HFFc6 (cell line): ENCODE results near the gene ABCG5. TPM values are rescaled to one million over a fixed set of nuclear protein-coding genes. Genes with fewer than 3 reads are reported as not detected.

Experiments
- DNase-seq: peaks from one replicate; pipeline ENCODE4 v3.0.0-alpha.2; 2018
- H3K27ac Mint-ChIP-seq: 2 replicates; pipeline ENCODE4 v1.8.0; 2020; ENCODE audit warnings: mild to moderate bottlenecking, mixed read lengths
- H3K27me3 Mint-ChIP-seq: 2 replicates; pipeline ENCODE4 v1.8.0; 2021; ENCODE audit warnings: mild to moderate bottlenecking, moderate library complexity, mixed read lengths; ENCODE audit not compliant: insufficient read depth
- H3K36me3 Mint-ChIP-seq: 2 replicates; pipeline ENCODE4 v1.8.0; 2021; ENCODE audit warnings: low read depth, mixed read lengths
- H3K4me1 Mint-ChIP-seq: 2 replicates; pipeline ENCODE4 v1.8.0; 2020; ENCODE audit warnings: low read depth, mixed read lengths
- H3K4me3 Mint-ChIP-seq: 2 replicates; pipeline ENCODE4 v1.8.0; 2020; ENCODE audit warnings: mild to moderate bottlenecking, moderate library complexity, mixed read lengths
- H3K9me3 Mint-ChIP-seq: 2 replicates; pipeline ENCODE4 v1.8.0; 2020; ENCODE audit warnings: mild to moderate bottlenecking, mixed read lengths
- total RNA-seq, 6 experiments: library from RNA; stranded (reverse); fragmentation: NEBNext Ultra II Directional; extraction: Animal tissue kit (Norgen Biotek cat#: 25700); gene quantifications; 2 replicates in 1 of 6; 3 replicates in 5 of 6; pipeline ENCODE4 v1.2.3, GENCODE V29; 2021
- TF ChIP-seq, protein P1 (sequence below): fragments of 200-600 bp; sonication (generic); IDR thresholded peaks from 2 replicates; pipeline ENCODE4 v1.5.0; 2021; ENCODE audit warnings: antibody characterized with exemption, mild to moderate bottlenecking

The ABCG5 gene
- total RNA-seq, 6 experiments from 2014 or later, result not detected

DNA sequence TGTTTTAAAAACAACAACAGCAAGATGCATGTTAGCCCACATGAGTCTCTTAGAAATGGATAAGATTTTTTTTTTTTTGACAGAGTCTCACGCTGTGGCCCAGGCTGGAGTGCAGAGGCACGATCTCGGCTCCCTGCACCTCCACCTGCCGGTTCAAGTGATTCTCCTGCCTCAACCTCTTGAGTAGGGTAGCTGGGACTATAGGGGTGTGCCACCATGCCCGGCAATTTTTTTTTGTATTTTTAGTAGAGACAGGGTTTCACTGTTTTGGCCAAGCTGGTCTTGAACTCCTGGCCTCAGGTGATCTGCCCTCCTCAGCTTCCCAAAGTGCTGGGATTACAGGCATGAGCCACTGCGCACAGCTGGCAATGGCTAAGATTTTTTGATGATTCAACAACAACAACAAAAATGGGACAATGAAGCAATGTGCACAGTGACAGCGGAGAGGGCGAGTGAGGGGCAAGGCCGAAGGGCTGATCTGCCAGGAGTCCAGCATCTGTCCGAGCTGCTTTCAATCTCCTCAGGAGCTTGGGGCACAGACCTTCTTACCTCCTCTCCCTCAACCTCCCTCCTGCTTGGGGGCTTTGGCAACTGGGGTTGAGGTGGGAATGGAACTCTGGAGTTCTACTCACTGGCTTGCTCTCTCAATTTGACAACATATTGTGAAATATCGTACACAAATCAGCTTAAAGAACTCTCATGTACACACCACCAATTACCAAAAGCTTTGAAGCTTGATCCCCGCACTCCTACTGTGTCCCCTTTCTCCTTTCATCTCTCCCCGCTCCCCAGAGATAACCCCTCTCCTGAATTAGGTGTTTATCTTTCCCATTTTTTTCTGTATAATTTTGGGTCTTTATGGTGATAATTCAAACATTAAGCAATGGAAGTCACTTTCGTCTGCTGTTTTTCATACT is 3.6 kb upstream of the ABCG5 start:
- TF ChIP-seq, protein P1, sequence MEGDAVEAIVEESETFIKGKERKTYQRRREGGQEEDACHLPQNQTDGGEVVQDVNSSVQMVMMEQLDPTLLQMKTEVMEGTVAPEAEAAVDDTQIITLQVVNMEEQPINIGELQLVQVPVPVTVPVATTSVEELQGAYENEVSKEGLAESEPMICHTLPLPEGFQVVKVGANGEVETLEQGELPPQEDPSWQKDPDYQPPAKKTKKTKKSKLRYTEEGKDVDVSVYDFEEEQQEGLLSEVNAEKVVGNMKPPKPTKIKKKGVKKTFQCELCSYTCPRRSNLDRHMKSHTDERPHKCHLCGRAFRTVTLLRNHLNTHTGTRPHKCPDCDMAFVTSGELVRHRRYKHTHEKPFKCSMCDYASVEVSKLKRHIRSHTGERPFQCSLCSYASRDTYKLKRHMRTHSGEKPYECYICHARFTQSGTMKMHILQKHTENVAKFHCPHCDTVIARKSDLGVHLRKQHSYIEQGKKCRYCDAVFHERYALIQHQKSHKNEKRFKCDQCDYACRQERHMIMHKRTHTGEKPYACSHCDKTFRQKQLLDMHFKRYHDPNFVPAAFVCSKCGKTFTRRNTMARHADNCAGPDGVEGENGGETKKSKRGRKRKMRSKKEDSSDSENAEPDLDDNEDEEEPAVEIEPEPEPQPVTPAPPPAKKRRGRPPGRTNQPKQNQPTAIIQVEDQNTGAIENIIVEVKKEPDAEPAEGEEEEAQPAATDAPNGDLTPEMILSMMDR, result no peak
- Mint-ChIP-seq H3K9me3 (no peaks in the 10 kb centered on the region), H3K27ac (no peak overlapping the region), H3K4me3 (no peak overlapping the region), H3K4me1 (no peaks in the 10 kb centered on the region), H3K36me3 (no peaks in the 10 kb centered on the region), H3K27me3 (peaks cover 18% of the 10 kb centered on the region)
- DNase-seq, result no peak

- no peak for DNase-seq
- no peaks in the 10 kb centered on the region for H3K9me3 Mint-ChIP-seq
- H3K27me3 Mint-ChIP-seq, result peaks cover 17% of the 10 kb centered on the region
- H3K4me1 Mint-ChIP-seq, result no peaks in the 10 kb centered on the region
- no peak overlapping the region for H3K27ac Mint-ChIP-seq
- TF ChIP-seq, protein P1, result no peak
- no peaks in the 10 kb centered on the region for H3K36me3 Mint-ChIP-seq
- H3K4me3 Mint-ChIP-seq, result no peak overlapping the region
Observed at GRCh38 chr2:43840965-43841364, 2.3 kb upstream of the ABCG5 start.

GRCh38 chr2:43839776-43840564 is 1.3 kb upstream of the ABCG5 start:
- H3K36me3 Mint-ChIP-seq, result no peaks in the 10 kb centered on the region
- peaks cover 18% of the 10 kb centered on the region for H3K27me3 Mint-ChIP-seq
- no peaks in the 10 kb centered on the region for H3K9me3 Mint-ChIP-seq
- TF ChIP-seq, protein P1, result no peak
- no peak overlapping the region for H3K27ac Mint-ChIP-seq
- H3K4me3 Mint-ChIP-seq, result no peak overlapping the region
- DNase-seq, result no peak
- H3K4me1 Mint-ChIP-seq, result no peaks in the 10 kb centered on the region

GRCh38 chr2:43837831-43838559 is 644 bp downstream of the ABCG5 start:
- H3K4me3 Mint-ChIP-seq, result no peak overlapping the region
- no peaks in the 10 kb centered on the region for H3K9me3 Mint-ChIP-seq
- no peak overlapping the region for H3K27ac Mint-ChIP-seq
- H3K27me3 Mint-ChIP-seq, result peaks cover 22% of the 10 kb centered on the region
- H3K4me1 Mint-ChIP-seq, result no peaks in the 10 kb centered on the region
- TF ChIP-seq, protein P1, result no peak
- DNase-seq, result no peak
- H3K36me3 Mint-ChIP-seq, result no peaks in the 10 kb centered on the region

DNA sequence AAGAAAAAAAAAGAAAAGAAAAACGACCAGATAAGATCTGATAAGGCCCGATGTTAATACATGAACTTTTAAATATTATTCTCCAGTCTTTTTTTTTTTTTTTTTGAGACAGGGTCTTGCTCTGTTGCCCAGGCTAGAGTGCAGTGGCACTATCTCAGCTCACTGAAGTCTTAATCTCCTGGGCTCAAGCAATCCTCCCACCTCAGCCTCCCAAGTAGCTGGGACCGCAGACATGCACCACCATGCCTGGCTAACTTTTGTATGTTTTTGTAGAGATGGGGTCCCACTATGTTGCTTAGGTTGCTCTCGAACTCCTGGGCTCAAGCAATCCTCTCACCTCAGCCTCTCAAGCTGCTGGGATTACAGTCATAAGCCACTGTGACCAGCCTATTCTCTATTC is 1.6 kb downstream of the ABCG5 start:
- TF ChIP-seq, protein P1, result no peak
- Mint-ChIP-seq H3K9me3 (no peaks in the 10 kb centered on the region), H3K36me3 (no peaks in the 10 kb centered on the region), H3K4me3 (no peak overlapping the region), H3K27ac (no peak overlapping the region), H3K4me1 (no peaks in the 10 kb centered on the region), H3K27me3 (peaks cover 22% of the 10 kb centered on the region)
- DNase-seq, result no peak
